SU-DHL-6 (cell line): ENCODE results near the gene PPIF.

Experiments used
- EZH2phosphoT487 ChIP-seq: fragments of 200-600 bp; sonication (generic), shearing (Covaris generic); conservative IDR thresholded peaks from 2 replicates; pipeline ENCODE4 v1.6.1; 2018; ENCODE audit warnings: mild to moderate bottlenecking, antibody characterized with exemption, low read length, moderate library complexity, mixed read lengths
- TF ChIP-seq, protein P1 (sequence below): fragments of 200-600 bp; sonication (generic); IDR thresholded peaks from one replicate; pipeline ENCODE4 v1.5.1; 2017; ENCODE audit warnings: antibody characterized with exemption, mild to moderate bottlenecking, low read length, moderate library complexity; ENCODE audit not compliant: insufficient read depth, poor library complexity, severe bottlenecking

GRCh38 chr10:79331709-79332108 is 15.6 kb upstream of the PPIF start:
- no peak for TF ChIP-seq EZH2phosphoT487
- TF ChIP-seq, protein P1, sequence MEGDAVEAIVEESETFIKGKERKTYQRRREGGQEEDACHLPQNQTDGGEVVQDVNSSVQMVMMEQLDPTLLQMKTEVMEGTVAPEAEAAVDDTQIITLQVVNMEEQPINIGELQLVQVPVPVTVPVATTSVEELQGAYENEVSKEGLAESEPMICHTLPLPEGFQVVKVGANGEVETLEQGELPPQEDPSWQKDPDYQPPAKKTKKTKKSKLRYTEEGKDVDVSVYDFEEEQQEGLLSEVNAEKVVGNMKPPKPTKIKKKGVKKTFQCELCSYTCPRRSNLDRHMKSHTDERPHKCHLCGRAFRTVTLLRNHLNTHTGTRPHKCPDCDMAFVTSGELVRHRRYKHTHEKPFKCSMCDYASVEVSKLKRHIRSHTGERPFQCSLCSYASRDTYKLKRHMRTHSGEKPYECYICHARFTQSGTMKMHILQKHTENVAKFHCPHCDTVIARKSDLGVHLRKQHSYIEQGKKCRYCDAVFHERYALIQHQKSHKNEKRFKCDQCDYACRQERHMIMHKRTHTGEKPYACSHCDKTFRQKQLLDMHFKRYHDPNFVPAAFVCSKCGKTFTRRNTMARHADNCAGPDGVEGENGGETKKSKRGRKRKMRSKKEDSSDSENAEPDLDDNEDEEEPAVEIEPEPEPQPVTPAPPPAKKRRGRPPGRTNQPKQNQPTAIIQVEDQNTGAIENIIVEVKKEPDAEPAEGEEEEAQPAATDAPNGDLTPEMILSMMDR, result no peak
